Measurements from ENCODE around the gene ADAMTSL5.
A peak's percentile ranks its signal among the peaks of the same experiment; 100 is the strongest.

ADAMTSL5 gene

DNA sequence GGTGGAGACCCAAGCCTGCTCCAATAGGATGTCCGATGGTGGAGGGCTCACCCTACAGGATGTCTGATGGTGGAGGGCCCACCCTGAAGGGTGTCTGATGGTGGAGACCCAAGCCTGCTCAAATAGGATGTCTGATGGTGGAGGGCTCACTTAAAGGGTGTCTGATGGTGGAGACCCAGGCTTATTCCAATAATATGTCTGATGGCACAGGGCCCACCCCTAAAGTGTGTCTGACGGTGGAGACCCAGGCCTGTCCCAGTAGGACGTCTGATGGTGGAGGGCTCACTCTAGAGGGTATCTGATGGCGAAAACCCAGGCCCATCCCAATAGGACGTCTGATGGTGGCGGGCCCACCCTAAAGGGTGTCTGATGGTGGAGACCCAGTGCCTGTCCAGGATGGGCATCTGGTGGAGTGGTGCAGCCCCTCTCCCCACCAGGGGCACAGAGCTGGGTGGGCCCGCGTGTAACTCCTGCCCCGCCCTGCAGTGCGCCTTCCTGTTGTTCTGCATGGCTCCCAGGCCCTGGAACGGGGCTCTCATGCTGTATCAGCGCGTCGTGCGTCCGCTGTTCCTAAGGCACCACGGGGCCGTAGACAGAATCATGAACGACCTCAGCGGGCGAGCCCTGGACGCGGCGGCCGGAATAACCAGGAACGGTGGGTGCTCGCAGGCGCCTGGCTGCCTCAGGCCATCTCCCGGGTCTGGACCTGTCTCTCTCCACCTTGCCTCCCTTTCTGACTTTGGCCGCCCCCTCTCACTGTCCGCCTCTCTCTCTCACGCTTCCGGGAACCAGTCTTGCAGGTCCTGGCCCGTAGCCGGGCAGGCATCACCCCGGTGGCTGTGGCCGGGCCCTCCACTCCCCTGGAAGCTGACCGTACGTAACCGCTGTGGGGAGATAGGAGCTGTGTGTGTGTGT, 16.8 kb downstream of the ADAMTSL5 start:
- DNase-seq (ENCODE audit: low read depth in 2 of 2): no peak

DNA sequence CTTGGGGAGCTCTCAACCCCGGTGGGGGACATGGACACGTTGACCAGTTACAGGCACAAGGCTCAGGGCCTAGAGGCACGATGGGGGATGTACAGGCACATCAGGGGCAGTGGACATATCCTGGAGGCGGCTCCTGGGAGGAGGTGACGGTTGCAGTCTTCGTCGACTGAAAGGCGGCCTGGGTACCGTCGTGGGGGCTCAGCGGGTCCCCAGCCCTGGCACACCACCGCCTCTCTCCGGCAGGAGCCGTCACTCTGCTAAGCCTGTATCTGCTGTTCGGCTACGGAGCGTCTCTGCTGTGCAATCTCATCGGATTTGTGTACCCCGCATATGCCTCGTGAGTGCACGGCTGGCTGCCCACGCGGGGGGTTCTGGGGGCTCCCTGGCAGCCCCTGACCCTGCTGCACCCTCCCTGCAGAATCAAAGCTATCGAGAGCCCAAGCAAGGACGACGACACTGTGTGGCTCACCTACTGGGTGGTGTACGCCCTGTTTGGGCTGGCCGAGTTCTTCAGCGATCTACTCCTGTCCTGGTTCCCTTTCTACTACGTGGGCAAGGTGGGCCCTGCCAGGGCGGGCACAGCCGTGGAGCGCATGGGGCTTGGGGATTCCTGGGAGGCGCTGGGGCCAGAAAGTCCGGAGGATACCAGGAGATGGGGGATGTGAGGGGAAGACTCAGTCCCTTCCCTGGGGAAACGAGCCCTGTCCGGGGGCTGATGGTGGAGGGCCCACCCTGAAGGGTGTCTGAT, 17.6 kb downstream of the ADAMTSL5 start:
- no peak for DNase-seq (ENCODE audit: low read depth in 2 of 2)

DNA sequence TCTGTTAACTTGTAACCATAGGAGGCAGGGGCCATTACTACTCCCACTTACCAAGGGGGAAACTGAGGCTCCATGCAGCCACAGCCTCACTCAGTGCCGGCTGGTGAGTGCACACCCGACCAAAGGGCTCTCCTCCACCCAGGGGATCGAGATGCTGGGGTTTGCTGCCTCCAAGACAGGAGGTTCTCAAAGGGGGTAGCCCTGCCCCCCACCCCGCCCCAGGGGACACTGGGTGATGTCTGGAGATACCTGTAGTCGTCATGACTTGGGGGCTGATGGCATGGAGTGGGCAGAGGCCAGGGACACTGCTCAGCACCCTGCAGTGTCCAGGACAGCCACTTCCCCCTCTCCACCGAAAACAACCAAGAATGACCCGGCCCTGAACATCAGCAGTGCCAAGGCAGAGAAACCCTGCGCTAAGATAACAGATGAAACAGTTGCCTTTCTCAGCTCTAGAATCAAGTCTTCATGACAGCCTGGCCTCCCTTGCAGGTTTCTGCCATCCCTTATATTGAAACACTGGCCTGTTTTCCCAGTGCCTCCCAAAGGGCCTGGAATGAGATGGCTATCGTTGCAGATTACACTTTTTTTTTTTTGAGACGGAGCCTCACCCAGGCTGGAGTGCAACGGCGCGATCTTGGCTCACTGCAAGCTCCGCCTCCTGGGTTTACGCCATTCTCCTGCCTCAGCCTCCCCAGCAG, 18.6 kb downstream of the ADAMTSL5 start:
- no peak for DNase-seq (ENCODE audit: low read depth in 2 of 2)

DNA sequence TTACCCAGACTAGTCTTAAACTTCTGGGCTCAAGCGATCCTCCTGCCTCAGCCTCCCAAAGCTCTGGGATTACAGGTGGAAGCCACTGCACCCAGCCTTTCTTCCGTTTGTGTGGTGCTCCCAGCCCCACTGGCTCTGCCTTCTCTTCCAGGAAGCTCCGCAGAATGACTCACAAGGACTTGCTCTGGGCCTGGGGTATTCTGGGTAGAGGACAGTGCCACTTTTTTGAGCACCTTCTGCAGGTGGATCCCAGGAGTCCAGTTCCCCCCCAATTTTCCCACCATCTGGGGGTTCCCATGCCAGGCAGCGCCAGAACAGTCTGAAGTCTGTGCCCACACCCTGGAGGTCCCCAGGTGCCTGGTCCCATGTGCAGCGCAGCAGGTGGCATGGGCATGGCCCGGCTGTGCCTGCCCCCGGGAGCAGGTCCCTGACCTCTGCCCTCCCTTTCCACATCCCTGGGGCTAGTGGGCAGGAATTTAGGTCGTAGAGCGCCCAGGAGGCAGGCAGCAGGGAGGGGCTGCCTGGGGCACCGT, 20.3 kb downstream of the ADAMTSL5 start:
- DNase-seq (ENCODE audit: low read depth in 2 of 2): no peak

DNA sequence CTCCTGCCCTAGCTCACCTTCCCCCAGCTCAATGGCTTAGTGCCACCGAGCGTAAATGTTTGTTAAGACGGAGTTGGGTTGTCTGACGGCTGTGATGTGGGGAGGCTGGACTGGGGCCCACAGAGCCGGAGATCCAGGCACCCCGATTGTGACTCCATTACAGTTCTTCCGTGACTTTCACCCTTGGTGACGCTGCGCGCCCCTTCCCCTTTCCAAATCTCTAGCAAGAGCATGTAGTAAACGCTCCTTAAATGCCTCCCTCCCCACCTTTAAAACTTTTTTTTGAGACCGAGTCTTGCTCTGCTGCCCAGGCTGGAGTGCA, 21.0 kb downstream of the ADAMTSL5 start:
- no peak for DNase-seq (ENCODE audit: low read depth in 2 of 2)

DNA sequence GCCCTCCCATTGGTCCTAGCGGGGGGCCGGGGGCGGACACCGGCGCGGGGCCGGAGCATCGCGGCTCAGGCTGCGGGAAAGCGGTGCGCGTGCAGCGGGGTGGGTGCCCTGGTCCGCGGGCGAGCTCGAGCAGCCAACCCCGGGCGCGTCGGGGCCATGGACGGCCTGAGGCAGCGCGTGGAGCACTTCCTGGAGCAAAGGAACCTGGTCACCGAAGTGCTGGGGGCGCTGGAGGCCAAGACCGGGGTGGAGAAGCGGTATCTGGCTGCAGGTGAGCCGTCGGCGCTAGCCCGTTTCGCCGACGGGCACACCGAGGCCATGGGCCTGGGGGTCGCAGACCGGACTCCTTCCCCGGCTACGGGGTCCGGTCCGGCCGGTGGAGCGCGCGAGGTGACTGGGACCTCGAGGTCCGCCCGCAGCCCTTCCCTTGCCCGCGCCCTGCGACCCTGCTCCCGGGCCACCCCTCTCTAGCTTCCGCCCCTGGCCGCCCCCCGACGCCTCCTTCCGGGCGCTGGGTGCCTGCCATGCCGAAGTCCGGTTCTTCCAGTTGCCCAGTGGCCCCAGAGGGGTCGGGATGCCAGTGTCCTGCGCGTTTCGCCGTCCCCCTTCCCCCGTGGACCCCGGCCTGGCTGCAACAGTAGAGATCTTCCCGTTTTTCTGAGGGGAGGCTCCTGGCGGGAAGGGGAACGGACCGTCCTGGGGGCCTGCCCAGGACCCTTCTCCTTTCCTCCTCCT, 21.5 kb downstream of the ADAMTSL5 start, which contains the start of gene REEP6:
Gene REEP6 (plus strand): TSS at position 68 of the 735 bp plus-strand sequence. CDS start 89 bp downstream, at position 157.
- no peak for DNase-seq (ENCODE audit: low read depth in 2 of 2)

DNA sequence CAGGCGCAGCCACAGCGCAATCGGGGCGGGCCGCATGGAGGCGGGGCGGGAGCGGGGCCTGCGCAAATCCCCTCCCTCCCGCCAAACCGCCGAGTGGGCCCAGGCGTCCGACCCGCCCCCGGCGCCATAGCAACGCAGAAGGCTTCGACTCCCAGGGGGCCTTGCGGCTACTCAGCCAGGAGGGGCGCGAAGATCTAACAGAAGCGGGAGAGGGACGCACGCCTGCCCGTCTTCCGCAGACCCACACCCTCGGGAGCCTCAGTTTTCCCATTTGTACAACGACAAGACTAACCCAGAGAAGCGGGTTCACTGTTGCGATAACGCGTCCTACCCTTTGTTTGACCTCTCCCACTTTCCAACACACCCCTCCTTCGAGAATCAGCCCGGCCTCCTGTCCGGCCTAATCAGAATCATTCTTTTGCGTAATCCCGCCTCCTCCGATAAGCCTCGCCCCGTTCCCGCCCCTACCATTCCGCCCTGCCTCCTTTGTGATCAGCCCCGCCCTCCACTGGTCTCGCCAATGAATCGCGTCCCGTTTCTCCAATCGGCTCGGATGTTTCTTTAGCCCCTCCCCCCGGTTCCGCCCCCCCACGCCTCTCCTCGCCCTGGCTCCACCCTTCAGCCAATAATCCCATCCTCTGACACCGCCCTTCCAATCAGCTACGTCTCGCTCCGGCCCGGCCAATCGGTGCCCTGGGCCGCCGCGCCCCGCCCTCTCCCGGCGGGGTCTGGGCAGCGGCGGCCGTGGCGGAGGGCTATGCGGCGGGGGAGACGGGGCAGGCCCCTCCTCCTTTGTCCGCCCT, 22.3 kb downstream of the ADAMTSL5 start, which contains the start of gene PCSK4:
Gene PCSK4 (minus strand): TSS at position 40 of the 803 bp plus-strand sequence. CDS start 4 bp downstream, at position 36.
- DNase-seq (ENCODE audit: low read depth in 2 of 2): peak; percentile 96 to 98

DNA sequence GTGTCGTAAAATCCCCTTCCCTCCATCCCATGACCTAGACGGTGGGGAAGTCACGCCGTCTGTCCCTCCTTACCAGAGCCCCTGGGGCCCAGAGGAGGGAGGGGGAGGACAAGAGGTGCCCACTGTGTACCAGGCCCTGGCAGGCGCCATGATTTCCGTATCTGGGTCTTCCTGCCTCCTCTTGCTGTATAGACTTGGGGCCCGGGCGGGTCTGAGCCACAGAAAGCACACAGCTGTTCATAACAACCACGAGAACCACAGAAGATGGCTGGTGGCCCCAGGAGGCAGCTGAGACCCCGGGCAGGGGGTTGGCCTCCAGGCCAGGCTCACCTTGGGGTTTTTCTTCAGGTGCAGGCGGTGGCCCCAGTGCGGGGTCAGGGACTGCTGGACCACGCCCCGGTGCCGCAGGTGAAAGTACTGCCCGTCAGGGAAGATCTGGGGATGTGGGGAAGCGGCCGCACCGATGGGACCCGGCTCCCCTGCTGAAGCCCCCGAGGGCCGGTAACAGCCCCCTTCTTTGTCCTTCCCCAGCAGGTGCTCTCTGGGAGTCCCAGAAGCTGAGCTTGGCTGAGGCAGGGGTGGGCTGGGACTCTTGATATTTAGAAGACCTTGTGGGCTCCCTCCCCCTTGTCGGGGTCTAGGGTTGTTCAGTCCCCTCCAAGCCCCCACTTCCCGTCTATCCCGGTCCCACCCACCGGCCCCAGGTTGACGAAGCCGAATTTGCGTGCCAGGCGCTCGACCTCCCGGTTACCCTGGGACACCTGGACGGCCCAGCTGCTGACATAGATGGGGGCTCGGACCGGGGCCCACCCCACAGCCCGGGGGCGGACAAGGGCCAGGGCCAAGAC, 23.1 kb downstream of the ADAMTSL5 start:
- DNase-seq (ENCODE audit: low read depth in 2 of 2): no peak

DNA sequence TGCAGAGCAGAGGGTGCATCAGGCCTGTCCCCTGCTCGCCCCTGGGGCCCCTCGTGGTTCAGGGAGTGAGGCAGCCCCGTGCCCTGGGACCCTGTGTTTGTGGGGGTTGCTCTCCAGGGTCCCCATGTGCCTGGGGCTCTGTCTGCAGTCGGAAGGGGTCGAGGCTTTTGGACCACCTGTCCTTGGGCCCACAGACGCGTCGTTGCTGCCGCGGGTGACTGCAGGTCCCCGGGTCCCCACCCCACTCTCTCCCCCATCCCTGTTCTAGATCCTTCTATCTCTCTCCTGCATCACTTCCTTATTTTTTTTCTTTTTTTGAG, 24.6 kb downstream of the ADAMTSL5 start:
- no peak for DNase-seq (ENCODE audit: low read depth in 2 of 2)

DNA sequence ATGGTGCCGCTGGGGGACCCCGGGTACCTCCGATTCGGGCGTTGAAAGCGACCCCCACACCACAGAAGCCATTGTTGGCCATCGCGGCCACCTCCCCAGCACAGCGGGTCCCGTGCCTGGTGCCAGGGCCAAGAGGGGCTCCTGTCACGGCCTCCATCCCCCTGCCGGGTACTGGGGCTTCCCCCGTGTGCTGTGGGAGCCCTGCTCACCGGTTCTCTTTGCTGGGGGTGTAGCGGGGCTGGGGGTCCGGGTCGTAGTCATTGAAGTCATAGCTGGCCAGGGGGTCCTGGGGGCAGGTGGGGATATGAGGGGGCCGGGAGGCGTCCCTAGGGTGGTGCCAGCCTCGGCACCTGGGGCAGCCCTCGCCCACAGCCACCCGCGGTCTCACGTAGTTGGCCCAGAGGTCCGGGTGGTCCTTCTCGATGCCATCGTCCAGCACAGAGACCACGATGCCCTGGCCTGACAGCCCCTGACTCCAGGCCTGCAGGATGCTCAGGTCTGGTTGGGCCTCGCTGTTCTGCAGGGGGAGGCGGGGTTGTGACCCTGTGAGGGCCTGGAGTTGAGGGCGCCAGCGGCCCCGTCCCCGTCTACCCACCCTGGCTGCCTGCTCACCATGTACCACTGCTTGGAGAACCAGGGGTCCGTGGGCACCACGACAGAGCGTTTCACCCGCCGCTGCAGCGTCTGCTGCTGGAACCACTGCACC, 25.1 kb downstream of the ADAMTSL5 start:
- DNase-seq (ENCODE audit: low read depth in 2 of 2): no peak

DNA sequence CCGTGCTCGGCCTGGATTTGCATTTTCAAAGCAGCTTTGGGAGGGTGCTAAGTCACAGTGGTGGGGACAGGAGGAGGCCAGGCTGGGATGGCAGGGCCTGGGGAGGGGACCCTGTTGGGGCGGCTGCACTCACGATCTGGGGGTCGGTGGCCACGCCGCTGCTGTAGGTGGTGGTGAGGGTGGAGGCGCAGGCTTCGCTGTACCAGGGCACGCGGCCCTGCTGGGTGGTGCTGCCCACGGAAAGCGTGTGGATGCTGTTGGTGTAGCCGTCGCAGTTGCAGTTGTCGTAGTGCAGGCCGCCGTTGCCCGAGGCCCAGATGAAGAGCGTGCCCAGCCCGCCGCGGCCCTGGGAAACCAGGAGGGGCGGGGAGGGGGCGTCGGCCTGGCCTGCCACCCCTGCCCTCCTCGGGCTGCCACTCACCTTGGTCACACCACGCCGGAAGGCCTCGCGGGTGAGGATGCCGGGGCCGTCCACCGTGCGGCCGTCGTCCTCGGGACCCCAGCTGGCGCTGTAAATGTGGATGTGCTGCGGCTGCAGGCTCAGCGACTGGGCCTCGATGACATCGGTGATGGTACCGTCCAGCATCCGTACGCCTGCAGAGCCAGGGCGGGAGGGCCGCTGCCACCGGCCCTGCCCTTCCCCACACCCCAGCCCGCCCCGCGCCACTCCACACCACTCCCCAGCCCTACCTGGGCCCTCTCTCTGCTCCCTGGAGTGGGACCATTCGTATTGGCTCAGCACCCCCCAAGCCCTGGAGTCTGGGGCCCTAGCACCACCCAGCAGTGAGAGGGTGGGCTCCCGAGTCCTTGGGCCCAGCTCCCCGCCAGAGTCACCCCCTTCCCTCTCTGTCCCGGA, 25.9 kb downstream of the ADAMTSL5 start:
- DNase-seq (ENCODE audit: low read depth in 2 of 2): no peak

DNA sequence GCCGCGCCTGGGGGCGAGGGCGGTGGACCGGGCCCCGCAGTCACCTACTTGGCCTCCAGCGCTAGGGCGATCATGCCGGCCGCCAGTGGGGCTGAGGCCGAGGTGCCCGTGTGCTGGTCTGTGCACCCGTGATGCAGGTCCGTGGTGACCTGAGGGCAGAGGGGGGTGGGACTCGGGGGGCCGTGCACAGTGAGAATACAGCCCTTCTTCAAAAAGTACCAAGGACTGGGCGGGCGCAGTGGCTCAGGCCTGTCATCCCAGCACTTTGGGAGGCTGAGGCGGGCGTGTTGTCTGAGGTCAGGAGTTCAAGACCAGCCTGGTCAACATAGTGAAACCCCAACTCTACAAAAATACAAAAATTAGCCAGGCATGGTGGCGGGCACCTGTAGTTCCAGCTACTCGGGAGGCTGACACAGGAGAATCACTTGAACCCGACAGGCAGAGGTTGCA, 28.8 kb downstream of the ADAMTSL5 start:
- DNase-seq (ENCODE audit: low read depth in 2 of 2): no peak

DNA sequence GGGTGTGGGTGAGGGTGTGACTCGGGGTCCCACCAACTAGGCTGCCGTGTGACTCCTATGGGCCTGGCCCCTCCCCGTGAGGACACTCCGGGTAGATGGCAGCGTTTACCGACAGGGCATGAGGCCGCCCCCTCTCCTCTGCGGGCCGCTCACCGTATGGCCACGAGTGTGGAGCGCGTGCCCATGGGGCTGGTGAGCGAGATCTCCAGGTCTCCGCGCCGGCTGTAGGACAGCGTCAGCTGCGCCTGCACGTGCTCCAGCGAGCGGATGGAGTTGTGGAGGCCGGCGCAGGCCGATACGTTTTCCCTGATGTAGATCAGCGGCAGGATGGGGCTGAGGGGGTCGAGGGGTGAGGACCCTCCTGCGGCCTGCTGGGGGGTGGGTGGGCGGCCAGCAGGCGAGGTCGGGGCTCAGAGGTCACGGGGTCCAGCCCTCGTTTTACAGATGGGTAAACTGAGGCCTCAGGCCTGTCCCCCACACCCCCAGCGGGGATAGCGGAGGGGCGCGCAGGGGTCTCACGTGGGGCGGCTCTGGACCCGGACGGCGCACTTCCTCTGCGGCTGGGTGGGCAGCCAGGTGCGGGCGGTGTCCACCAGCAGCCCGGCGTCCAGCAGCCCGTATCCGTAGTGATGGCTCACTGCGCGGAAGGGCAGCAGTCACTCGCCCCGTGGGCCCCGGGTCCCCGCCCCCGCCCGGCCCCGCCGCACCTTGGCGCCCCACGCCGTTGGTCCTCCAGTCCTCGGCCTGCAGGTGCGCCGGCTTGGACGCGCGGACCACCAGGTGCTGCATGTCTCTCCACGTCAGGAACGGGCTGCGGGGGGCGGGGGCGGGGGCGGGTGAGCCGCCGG, 29.5 kb downstream of the ADAMTSL5 start:
- DNase-seq (ENCODE audit: low read depth in 2 of 2): no peak

DNA sequence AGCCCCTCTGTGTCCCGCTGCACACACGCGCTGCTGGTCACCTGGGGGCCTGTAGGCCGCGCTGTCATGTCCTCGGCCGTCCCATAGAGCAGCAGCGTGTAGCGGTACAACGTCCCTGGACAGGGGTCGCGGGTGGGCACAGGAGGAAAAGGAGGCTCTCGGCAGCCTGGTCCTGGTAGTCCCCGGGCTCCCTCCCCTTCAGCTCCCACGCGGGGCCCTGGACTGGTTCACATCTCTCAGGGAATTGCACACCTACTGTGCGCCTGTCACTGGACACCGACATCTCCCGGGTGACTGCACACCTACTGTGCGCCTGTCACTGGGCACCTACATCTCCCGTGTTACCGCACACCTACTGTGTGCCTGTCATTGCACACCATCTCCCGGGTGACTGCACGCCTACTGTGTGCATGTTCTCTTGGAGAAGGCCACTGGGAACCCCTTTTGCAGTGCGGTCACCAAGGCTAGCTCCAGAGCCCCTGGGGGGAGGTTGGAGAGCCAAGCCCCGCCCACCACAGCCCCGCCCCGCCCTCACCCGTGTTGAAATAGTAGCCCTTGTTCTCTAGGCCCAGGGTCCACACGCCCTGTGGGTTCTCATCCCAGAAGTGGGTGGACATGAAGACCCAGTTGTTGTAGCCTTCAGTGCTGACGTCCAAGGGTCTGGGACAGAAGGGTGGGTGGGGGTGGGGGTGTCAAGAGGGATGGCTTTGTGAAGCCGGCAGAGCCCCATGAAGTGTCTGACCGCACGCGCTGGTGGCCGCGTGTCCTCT, 30.3 kb downstream of the ADAMTSL5 start:
- DNase-seq (ENCODE audit: low read depth in 2 of 2): no peak

DNA sequence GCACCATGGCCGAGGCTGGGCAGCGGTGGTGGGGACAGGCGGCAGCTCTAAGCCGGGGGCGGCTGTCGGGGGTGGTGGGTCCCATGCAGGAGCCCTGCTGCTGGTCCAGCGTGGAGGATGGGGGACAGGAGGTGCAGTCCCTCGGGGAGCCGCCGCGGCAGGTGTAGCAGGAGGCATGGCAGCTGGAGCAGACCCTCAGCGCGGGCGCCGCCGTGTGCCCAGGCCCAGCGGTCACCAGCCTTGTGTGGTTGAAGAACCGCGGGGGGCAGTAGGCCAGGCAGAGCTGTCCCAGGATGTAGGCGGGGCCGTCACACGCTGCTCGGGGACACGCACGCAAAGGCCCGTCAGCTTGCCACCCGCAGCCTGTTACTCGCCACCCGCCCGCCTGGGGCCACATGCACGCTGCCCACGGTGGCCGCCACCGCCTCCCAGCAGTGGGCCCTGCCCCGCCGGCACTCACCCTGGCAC, 30.9 kb downstream of the ADAMTSL5 start:
- no peak for DNase-seq (ENCODE audit: low read depth in 2 of 2)

DNA sequence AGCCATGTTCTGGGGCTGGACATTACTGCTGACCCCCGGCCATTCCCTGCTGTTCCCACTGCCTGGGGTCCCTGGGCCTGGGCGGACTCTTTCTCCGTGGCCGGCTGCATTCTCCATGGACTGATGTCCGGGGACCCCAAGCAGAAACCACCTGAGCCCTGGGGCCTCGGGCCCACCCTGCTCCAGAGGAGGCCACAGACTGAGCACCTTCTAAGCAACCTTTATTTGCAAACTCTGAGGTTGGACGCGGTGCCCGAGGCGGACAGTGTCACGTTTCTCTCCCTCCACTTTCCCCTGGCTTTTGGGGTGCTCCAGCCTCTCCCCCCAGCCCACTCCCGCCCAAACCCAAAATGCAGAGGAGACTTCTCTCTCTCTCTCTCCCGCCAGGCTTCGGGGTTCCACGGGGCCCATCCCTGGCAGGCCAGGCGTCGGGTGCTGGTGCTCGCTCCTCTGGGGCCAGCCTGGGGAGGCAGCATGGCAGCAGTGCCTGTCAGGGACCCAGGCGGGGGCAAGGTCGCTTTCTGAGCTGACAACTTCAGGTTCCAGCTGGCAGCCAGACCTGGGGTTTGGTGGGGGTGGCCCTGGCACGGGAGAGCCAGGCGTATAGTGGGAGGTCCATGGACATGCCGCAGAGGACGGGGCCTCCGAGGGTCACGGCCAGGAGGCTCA, 31.5 kb downstream of the ADAMTSL5 start:
- no peak for DNase-seq (ENCODE audit: low read depth in 2 of 2)

Measured in stimulated activated CD4-positive, alpha-beta T cell treated with anti-CD3 and anti-CD28 coated beads, Interleukin-15, amount 100 ng/mL, for 48 hours (primary cell).